H9 (cell line): Measurements from ENCODE around the gene GPC3. TPM values are rescaled to one million over a fixed set of nuclear protein-coding genes. Genes with fewer than 3 reads are reported as not detected.

Experiments
- DNase-seq: peaks from one replicate; pipeline ENCODE4 v3.0.0-alpha.2; 2017
- H2AFZ ChIP-seq: one replicate; pipeline ENCODE4 v1.6.1; 2013; ENCODE audit warnings: mild to moderate bottlenecking, low read length, control low read depth, moderate library complexity
- H2AK5ac ChIP-seq: 2 replicates; pipeline ENCODE4 v1.6.1; 2013; ENCODE audit warnings: low read length, control low read depth, mixed read lengths; ENCODE audit not compliant: insufficient read length
- H2BK120ac ChIP-seq: one replicate; pipeline ENCODE4 v1.6.1; 2013; ENCODE audit warnings: low read depth, mild to moderate bottlenecking, low read length, control low read depth, inconsistent platforms; ENCODE audit not compliant: poor library complexity, severe bottlenecking
- H2BK12ac ChIP-seq: 2 replicates; pipeline ENCODE4 v1.6.1; 2013; ENCODE audit warnings: low read length, control low read depth, mixed read lengths, low read depth; ENCODE audit not compliant: insufficient read length
- H2BK15ac ChIP-seq: 2 replicates; pipeline ENCODE4 v1.6.1; 2013; ENCODE audit warnings: low read depth, low read length, control low read depth
- H2BK20ac ChIP-seq: one replicate; pipeline ENCODE4 v1.6.1; 2013; ENCODE audit warnings: low read depth, mild to moderate bottlenecking, low read length, control low read depth, inconsistent platforms; ENCODE audit not compliant: poor library complexity, severe bottlenecking
- H2BK5ac ChIP-seq: 2 replicates; pipeline ENCODE4 v1.6.1; 2013; ENCODE audit warnings: low read length, control low read depth, mixed read lengths; ENCODE audit not compliant: insufficient read length
- H3K14ac ChIP-seq: 2 replicates; pipeline ENCODE4 v1.6.1; 2013; ENCODE audit warnings: low read length, control low read depth; ENCODE audit not compliant: insufficient read depth
- H3K18ac ChIP-seq: 2 replicates; pipeline ENCODE4 v1.6.1; 2013; ENCODE audit warnings: low read depth, mild to moderate bottlenecking, mixed read lengths, low read length, control low read depth; ENCODE audit not compliant: insufficient read length
- H3K23ac ChIP-seq: 2 replicates; pipeline ENCODE4 v1.6.1; 2013; ENCODE audit warnings: low read length, control low read depth, mixed read lengths, low read depth; ENCODE audit not compliant: insufficient read length
- H3K23me2 ChIP-seq: 2 replicates; pipeline ENCODE4 v1.6.1; 2013; ENCODE audit warnings: low read depth, mild to moderate bottlenecking, mixed read lengths, low read length, control low read depth; ENCODE audit not compliant: insufficient read length, poor library complexity, severe bottlenecking
- H3K27ac ChIP-seq: 2 replicates; pipeline ENCODE4 v1.5.1; 2013; ENCODE audit warnings: low read length, control low read depth, mixed read lengths, low read depth; ENCODE audit not compliant: insufficient read length
- H3K27me3 ChIP-seq: 2 replicates; pipeline ENCODE4 v1.6.1; 2013; ENCODE audit warnings: low read length, control low read depth, inconsistent platforms; ENCODE audit not compliant: insufficient read depth
- H3K4ac ChIP-seq: 2 replicates; pipeline ENCODE4 v1.6.1; 2013; ENCODE audit warnings: low read depth, mild to moderate bottlenecking, control low read depth, inconsistent platforms, low read length, moderate library complexity
- H3K4me1 ChIP-seq: 2 replicates; pipeline ENCODE4 v1.6.1; 2013; ENCODE audit warnings: low read length, control low read depth, inconsistent platforms; ENCODE audit not compliant: insufficient read depth
- H3K4me2 ChIP-seq: 2 replicates; pipeline ENCODE4 v1.6.1; 2013; ENCODE audit warnings: low read length, control low read depth, mixed read lengths; ENCODE audit not compliant: insufficient read length, insufficient read depth
- H3K56ac ChIP-seq: 2 replicates; pipeline ENCODE4 v1.6.1; 2013; ENCODE audit warnings: low read depth, mild to moderate bottlenecking, mixed read lengths, low read length, control low read depth; ENCODE audit not compliant: insufficient read length
- H3K79me1 ChIP-seq: 2 replicates; pipeline ENCODE4 v1.6.1; 2013; ENCODE audit warnings: low read depth, mild to moderate bottlenecking, moderate library complexity, low read length, control low read depth, inconsistent platforms; ENCODE audit not compliant: insufficient read depth, poor library complexity, severe bottlenecking
- H3K79me2 ChIP-seq: 2 replicates; pipeline ENCODE4 v1.6.1; 2013; ENCODE audit warnings: low read length, control low read depth, inconsistent platforms; ENCODE audit not compliant: insufficient read depth
- H3K9ac ChIP-seq: 2 replicates; pipeline ENCODE4 v1.6.1; 2013; ENCODE audit warnings: low read length, control low read depth, mixed read lengths; ENCODE audit not compliant: insufficient read length; ENCODE audit errors: extremely low read depth
- H3K9me3 ChIP-seq: one replicate; pipeline ENCODE4 v1.6.1; 2013; ENCODE audit warnings: low read depth, low read length, inconsistent platforms; ENCODE audit not compliant: control insufficient read depth
- H3T11ph ChIP-seq: one replicate; pipeline ENCODE4 v1.6.1; 2013; ENCODE audit warnings: mild to moderate bottlenecking, low read length, control low read depth, inconsistent platforms
- H4K20me1 ChIP-seq: one replicate; pipeline ENCODE4 v1.6.1; 2013; ENCODE audit not compliant: control insufficient read depth, insufficient read length, insufficient read depth
- H4K5ac ChIP-seq: 2 replicates; pipeline ENCODE4 v1.6.1; 2013; ENCODE audit warnings: low read depth, mild to moderate bottlenecking, mixed read lengths, low read length, control low read depth; ENCODE audit not compliant: insufficient read length
- H4K8ac ChIP-seq: replicated peaks from 2 replicates; pipeline ENCODE4 v1.6.1; 2013; ENCODE audit warnings: low read length, control low read depth, mixed read lengths, low read depth; ENCODE audit not compliant: insufficient read length
- H4K91ac ChIP-seq: 2 replicates; pipeline ENCODE4 v1.6.1; 2013; ENCODE audit warnings: low read depth, mild to moderate bottlenecking, moderate library complexity, mixed read lengths, low read length, control low read depth; ENCODE audit not compliant: insufficient read length
- H3K27ac Mint-ChIP-seq, 3 experiments: 2 replicates in 2 of 3; 3 replicates in 1 of 3; pipeline ENCODE4 v1.8.0; 2020 to 2021; ENCODE audit warnings: mixed read lengths in 3 of 3, mild to moderate bottlenecking in 1 of 3, moderate library complexity in 1 of 3
- H3K27me3 Mint-ChIP-seq: 2 replicates; pipeline ENCODE4 v1.8.0; 2021; ENCODE audit warnings: low read depth, mild to moderate bottlenecking, moderate library complexity, mixed read lengths
- H3K36me3 Mint-ChIP-seq, 3 experiments: 2 replicates in 2 of 3; 3 replicates in 1 of 3; pipeline ENCODE4 v1.8.0; 2020 to 2021; ENCODE audit warnings: low read depth in 3 of 3, mixed read lengths in 3 of 3; ENCODE audit not compliant: insufficient read depth in 1 of 3
- H3K4me1 Mint-ChIP-seq, 2 experiments: 2 replicates each; pipeline ENCODE4 v1.8.0; 2020; ENCODE audit warnings: mixed read lengths in 2 of 2
- H3K4me3 Mint-ChIP-seq, 2 experiments: 2 replicates in 1 of 2; 3 replicates in 1 of 2; pipeline ENCODE4 v1.8.0; 2020 to 2021; ENCODE audit warnings: mild to moderate bottlenecking in 2 of 2, mixed read lengths in 2 of 2, moderate library complexity in 1 of 2
- H3K9me3 Mint-ChIP-seq, 2 experiments: 2 replicates in 1 of 2; 3 replicates in 1 of 2; pipeline ENCODE4 v1.8.0; 2020; ENCODE audit warnings: mild to moderate bottlenecking in 2 of 2, mixed read lengths in 2 of 2, moderate library complexity in 1 of 2
- CTCF ChIP-seq: fragments of 200-600 bp; sonication (generic); conservative IDR thresholded peaks from 3 replicates; pipeline ENCODE4 v1.8.0; 2021; ENCODE audit warnings: antibody characterized with exemption, mild to moderate bottlenecking
- total RNA-seq: library from RNA; stranded (reverse); gene quantifications from 2 replicates; pipeline ENCODE4 v1.2.1, GENCODE V29; 2021

Gene GPC3
- total RNA-seq, 1 experiment from 2014 or later, result 108 TPM

- no peaks in the 10 kb centered on the region for H3K9me3 ChIP-seq
- no peak overlapping the region for H2AFZ ChIP-seq
- no peak overlapping the region for H3K14ac ChIP-seq
- no peaks in the 10 kb centered on the region for H3K9me3 Mint-ChIP-seq
- no peak overlapping the region for H3K4me3 Mint-ChIP-seq
- no peak overlapping the region for H2BK5ac ChIP-seq
- H3K23me2 ChIP-seq, result no peaks in the 10 kb centered on the region
- no peak overlapping the region for H3K27ac Mint-ChIP-seq
- DNase-seq, result no peak
- no peaks in the 10 kb centered on the region; a peak in 1 of 7 replicates for H3K36me3 Mint-ChIP-seq
- H2BK20ac ChIP-seq, result no peak overlapping the region
- H2BK15ac ChIP-seq, result no peak overlapping the region
- no peak for TF ChIP-seq CTCF
- H3T11ph ChIP-seq, result no peak overlapping the region
- no peak overlapping the region for H3K9ac ChIP-seq
- no peaks in the 10 kb centered on the region for H3K27me3 Mint-ChIP-seq
- no peak overlapping the region for H2AK5ac ChIP-seq
- H4K91ac ChIP-seq, result no peak overlapping the region
- H3K4me1 ChIP-seq, result peaks cover 4% of the 10 kb centered on the region; the same call in 1 of the 2 replicates
- no peak overlapping the region for H3K27ac ChIP-seq
- no peaks in the 10 kb centered on the region for H3K79me2 ChIP-seq
- no peaks in the 10 kb centered on the region for H3K27me3 ChIP-seq
- no peaks in the 10 kb centered on the region for H3K79me1 ChIP-seq
- H2BK120ac ChIP-seq, result no peak overlapping the region
- no peak overlapping the region for H4K5ac ChIP-seq
- H3K56ac ChIP-seq, result no peak overlapping the region
- no peak overlapping the region for H3K4ac ChIP-seq
- no peak overlapping the region for H4K8ac ChIP-seq
- H3K23ac ChIP-seq, result no peak overlapping the region
- no peak overlapping the region for H3K18ac ChIP-seq
- no peaks in the 10 kb centered on the region for H4K20me1 ChIP-seq
- no peak overlapping the region for H2BK12ac ChIP-seq
- peaks cover 39 to 53% of the 10 kb centered on the region in 2 experiments for H3K4me1 Mint-ChIP-seq
- no peak overlapping the region for H3K4me2 ChIP-seq
Measured at GRCh38 chrX:133909888-133910287, 75.5 kb downstream of the GPC3 start.
